Measurements from ENCODE around the gene RHOB.

RHOB gene

GRCh38 chr2:20436716-20437470 lies 10.0 kb upstream of the RHOB start:
- no peak for DNase-seq (ENCODE audit: low read depth in 1 of 2, low spot score in 1 of 2)

DNA sequence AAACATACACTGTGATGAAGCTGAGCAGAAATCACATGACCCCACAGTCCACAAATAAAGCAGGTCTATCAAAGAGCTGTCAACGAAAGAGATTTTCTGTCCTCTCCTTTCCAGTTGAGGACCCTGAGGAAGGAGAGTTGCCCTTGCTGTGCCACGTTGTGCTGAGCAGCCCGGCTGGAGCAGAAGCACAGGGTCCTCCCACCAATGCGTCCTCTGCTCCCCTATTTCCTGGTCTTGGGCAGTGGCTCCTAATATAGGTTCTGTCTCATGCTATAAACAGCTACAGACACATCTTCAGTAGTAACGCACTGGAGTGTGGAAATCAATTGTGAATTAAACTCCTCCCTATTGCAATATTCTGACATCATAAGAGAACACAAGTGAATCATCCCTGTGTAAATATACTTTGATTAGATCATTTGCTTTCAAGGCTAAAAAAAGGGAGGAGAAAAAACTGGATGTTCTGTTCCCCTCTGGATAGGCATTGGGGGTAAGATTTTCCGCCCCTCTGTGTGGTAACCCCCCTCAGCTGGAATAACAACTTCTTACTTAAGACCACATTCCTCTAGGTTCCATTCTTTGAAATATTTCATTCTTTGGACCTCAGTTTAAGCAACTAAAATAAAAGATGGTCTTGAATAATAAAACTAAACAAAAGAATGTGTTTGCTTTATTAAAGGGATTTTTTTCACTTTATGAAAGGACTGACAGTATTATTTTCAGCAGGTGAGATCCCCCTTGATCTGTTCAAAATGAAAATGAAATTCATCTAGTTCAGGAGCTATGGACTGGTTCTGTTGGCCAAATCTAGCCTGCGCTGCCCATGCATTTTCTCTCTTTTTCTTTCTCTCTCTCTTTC lies 8.3 kb upstream of the RHOB start:
- no peak for DNase-seq (ENCODE audit: low read depth in 1 of 2, low spot score in 1 of 2)

DNA sequence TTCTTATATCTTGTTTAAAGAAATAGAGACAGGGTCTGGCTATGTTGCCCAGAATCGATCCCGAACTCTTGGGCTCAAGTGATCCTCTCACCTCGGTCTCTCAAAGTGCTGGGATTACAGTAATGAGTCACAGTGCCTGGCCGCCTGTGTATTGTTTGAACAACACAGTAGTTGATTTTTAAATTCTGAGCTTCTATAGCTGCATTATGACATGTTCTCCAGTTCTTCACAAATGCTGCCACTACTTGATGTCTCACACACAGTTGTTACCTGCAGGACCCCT lies 7.7 kb upstream of the RHOB start:
- no peak for DNase-seq (ENCODE audit: low read depth in 1 of 2, low spot score in 1 of 2)

DNA sequence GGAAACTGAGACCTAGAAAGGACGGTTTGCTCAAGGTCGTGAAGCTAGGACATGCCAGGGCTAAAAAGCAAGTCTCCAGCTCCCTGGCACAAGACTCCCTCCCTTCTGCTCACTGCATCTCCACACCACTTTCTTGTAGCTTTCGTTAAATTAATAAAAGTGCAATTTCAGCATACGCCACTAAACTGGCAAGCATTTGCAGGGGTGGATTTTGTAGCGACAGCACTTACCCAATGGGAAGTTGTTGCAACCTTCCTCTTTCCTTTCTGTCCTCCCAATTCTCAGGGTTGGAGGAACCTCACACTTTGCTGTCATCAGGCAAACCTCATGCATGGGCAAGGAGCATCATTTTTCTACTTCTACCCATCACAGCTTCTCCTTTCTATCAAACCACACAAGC lies 7.4 kb upstream of the RHOB start:
- no peak for DNase-seq (ENCODE audit: low read depth in 1 of 2, low spot score in 1 of 2)

GRCh38 chr2:20440001-20440560 lies 6.8 kb upstream of the RHOB start:
- no peak for DNase-seq (ENCODE audit: low read depth in 1 of 2, low spot score in 1 of 2)

GRCh38 chr2:20443276-20443920 lies 3.5 kb upstream of the RHOB start:
- DNase-seq (ENCODE audit: low read depth in 1 of 2, low spot score in 1 of 2), result no peak

GRCh38 chr2:20444101-20444992 lies 2.5 kb upstream of the RHOB start:
- no peak for DNase-seq (ENCODE audit: low read depth in 1 of 2, low spot score in 1 of 2)

DNA sequence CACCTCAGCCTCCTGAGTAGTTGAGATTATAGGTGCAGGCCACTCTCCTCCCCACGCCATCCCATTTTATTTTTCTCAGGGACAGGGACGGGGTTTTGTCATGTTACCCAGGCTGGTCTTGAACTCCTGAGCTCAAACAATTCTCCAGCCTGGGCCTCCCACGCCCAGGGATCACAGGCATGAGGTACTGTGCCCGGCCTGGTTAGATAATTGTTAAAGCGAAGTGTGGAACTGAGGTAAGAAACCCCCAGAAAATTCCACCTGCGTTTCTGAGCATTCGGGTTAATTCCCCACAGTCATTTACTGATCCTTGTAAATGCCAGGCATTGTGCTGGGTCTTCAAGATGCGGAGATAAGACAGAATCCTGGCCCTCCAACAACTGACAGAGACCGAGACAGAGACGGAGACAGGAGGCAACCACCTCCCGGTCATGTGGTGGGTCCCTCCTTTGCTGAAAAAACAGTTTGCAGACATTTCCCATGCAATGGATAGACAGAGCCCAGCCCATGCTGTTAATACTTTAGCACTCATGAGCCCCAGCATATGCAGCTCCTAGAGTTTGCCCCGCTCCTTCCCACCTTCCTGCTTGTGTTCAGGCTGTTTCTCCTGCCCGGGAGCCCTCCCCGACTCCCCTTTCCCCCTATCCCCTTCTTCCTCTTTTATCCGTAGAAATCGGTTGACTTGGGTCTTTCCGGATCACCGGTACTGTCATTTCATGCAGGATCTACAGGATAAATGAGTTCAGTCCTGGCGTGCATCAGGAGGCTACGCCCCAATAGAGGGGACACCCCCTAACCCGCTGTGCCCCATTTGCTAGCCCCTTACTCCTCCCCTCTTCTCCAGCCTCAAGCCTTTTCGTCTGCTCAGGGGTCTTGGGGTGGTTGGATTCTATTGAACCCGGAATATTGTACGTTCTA lies 1.6 kb upstream of the RHOB start:
- no peak for DNase-seq (ENCODE audit: low read depth in 1 of 2, low spot score in 1 of 2)

GRCh38 chr2:20446255-20446916 lies 488 bp upstream of the RHOB start:
- DNase-seq (ENCODE audit: low read depth in 1 of 2, low spot score in 1 of 2), result no peak

DNA sequence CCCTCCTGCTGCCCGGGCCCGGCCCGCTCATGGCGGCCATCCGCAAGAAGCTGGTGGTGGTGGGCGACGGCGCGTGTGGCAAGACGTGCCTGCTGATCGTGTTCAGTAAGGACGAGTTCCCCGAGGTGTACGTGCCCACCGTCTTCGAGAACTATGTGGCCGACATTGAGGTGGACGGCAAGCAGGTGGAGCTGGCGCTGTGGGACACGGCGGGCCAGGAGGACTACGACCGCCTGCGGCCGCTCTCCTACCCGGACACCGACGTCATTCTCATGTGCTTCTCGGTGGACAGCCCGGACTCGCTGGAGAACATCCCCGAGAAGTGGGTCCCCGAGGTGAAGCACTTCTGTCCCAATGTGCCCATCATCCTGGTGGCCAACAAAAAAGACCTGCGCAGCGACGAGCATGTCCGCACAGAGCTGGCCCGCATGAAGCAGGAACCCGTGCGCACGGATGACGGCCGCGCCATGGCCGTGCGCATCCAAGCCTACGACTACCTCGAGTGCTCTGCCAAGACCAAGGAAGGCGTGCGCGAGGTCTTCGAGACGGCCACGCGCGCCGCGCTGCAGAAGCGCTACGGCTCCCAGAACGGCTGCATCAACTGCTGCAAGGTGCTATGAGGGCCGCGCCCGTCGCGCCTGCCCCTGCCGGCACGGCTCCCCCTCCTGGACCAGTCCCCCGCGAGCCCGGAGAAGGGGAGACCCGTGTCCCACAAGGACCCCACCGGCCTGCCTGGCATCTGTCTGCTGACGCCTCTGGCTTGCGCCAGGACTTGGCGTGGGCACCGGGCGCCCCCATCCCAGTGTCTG lies 767 bp downstream of the RHOB start:
- no peak for DNase-seq (ENCODE audit: low read depth in 1 of 2, low spot score in 1 of 2)

- no peak for DNase-seq (ENCODE audit: low read depth in 1 of 2, low spot score in 1 of 2)
These were observed 1.5 kb downstream of the RHOB start for GRCh38 chr2:20448246-20448976.

- no peak for DNase-seq (ENCODE audit: low read depth in 1 of 2, low spot score in 1 of 2)
These were observed 2.1 kb downstream of the RHOB start for GRCh38 chr2:20448977-20449306.

DNA sequence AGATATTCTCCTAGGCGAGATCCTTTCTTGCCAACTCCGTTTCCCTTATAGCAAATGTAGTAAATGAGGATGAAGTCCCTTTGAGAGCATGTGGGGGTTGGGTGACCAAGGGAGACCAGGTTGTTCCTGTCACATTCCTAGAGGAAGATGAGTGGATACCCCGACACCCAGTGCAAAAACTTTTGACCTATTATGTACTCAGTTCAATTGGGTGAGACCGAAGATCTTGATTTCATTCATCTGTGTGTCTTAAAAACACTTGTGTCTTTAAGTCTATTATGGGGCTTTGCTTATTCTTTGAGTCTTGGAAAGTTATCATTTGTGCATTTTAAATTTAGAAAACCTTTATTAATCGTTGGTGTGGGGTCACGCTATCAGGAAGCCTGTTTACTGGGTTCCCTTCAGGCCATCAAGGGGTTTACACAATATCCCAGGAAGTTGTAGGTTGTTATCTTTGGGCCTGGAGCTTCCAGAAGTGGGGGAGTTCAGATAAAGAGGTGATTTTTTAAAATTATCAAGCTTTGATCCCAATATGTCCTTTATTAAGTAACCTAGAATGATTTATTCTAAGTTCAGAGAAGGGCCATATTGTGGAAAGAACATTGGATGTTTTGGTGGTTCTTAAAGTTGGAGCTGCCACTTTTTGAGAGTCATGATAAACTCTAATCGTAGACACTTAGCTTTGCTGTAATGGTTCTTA lies 2.8 kb downstream of the RHOB start:
- no peak for DNase-seq (ENCODE audit: low read depth in 1 of 2, low spot score in 1 of 2)

DNA sequence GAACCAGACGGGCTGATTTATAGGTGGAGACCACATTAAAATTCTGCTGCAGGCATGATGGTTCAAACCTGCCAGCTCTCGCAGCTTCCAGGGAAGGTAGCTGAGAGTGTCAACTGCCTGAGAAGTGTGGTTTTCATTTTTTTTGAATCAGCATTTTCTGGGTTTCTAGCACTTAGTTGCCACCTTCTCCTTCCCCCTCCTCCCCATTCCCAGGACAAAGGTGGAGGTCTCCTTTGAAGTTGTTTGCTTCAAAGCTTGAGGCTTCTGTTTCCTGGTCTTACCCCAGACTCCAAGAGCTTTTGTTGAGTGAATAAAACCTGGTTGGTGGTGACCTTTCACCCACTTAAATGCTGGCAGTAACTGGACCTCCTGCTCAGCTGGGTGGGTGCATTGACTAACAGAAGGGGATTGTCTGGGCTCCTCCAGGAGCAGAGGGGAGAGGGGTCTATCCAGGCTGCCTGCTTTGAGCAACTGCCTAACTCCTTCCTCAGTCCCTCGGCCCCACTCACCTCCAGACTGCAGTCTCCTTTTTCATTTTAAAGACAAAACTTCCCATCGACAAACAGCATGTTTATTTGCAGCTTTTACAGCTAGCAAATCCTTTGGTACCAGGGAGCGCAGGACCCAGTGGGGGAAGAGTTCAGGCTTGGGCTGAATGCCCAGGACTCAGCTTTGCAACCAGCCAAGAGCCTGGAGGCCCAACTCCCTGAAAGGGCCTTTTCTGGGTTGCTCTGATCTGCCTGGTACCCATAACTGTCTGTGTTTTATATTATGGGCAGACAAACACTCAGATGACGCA lies 3.5 kb downstream of the RHOB start:
- no peak for DNase-seq (ENCODE audit: low read depth in 1 of 2, low spot score in 1 of 2)

- DNase-seq (ENCODE audit: low read depth in 1 of 2, low spot score in 1 of 2), result no peak
These were observed 4.1 kb downstream of the RHOB start for GRCh38 chr2:20451000-20451290.

GRCh38 chr2:20451341-20451740 lies 4.5 kb downstream of the RHOB start:
- DNase-seq (ENCODE audit: low read depth in 1 of 2, low spot score in 1 of 2), result no peak

All from activated T-helper 1 cell treated with anti-CD3 and anti-CD28 coated beads, Interleukin-2, amount 50 U/mL, for 16 hours (primary cell).